GM12878 (cell line): ENCODE results near the gene DTWD2. TPM values are rescaled to one million over a fixed set of nuclear protein-coding genes. Genes with fewer than 3 reads are reported as not detected.
A peak's percentile ranks its signal among the peaks of the same experiment; 100 is the strongest.

Experiments
- ATF7 ChIP-seq: fragments of 450-650 bp; IDR thresholded peaks from 2 replicates; pipeline ENCODE4 v1.6.1; 2016; ENCODE audit warnings: low read depth, mild to moderate bottlenecking
- CBX5 ChIP-seq: sonication (generic); IDR thresholded peaks from 2 replicates; pipeline ENCODE4 v1.6.1; 2016; ENCODE audit warnings: low read depth, moderate library complexity, mild to moderate bottlenecking, inconsistent platforms
- CHD4 ChIP-seq: fragments of 200-600 bp; sonication (generic); IDR thresholded peaks from 2 replicates; pipeline ENCODE4 v1.6.1; 2016; ENCODE audit warnings: mild to moderate bottlenecking
- CREB1 ChIP-seq: IDR thresholded peaks from 2 replicates; pipeline ENCODE4 v1.6.1; 2012; ENCODE audit warnings: low read depth, mild to moderate bottlenecking, inconsistent platforms
- EED ChIP-seq: sonication (generic); IDR thresholded peaks from 2 replicates; pipeline ENCODE4 v1.6.1; 2016; ENCODE audit warnings: antibody characterized with exemption, low read depth
- GABPA ChIP-seq: IDR thresholded peaks from 2 replicates; pipeline ENCODE4 v1.6.1; 2014; ENCODE audit warnings: antibody characterized with exemption, low read depth, mild to moderate bottlenecking, inconsistent platforms
- IKZF2 ChIP-seq, 2 experiments: fragments of 450-650 bp; IDR thresholded peaks; 2 replicates each; pipeline ENCODE4 v1.6.1; 2017; ENCODE audit warnings: mild to moderate bottlenecking in 2 of 2, moderate library complexity in 2 of 2
- IRF5 ChIP-seq: fragments of 450-650 bp; IDR thresholded peaks from 2 replicates; pipeline ENCODE4 v1.6.1; 2017; ENCODE audit warnings: borderline replicate concordance
- JUNB ChIP-seq: IDR thresholded peaks from 2 replicates; pipeline ENCODE4 v1.6.1; 2016; ENCODE audit warnings: antibody characterized with exemption, mild to moderate bottlenecking
- KLF5 ChIP-seq: fragments of 450-650 bp; IDR thresholded peaks from 2 replicates; pipeline ENCODE4 v1.6.1; 2014; ENCODE audit warnings: mild to moderate bottlenecking; ENCODE audit not compliant: partially characterized antibody
- MAX ChIP-seq: IDR thresholded peaks from 2 replicates; pipeline ENCODE4 v1.6.1; 2012; ENCODE audit warnings: low read depth, low read length, improper control_type of control experiment
- MEF2B ChIP-seq: fragments of 450-650 bp; IDR thresholded peaks from 2 replicates; pipeline ENCODE4 v1.6.1; 2018; ENCODE audit warnings: mild to moderate bottlenecking, moderate library complexity; ENCODE audit not compliant: partially characterized antibody, poor library complexity, severe bottlenecking
- MTA2 ChIP-seq: fragments of 450-650 bp; IDR thresholded peaks from 2 replicates; pipeline ENCODE4 v1.6.1; 2016; ENCODE audit warnings: low read depth, mild to moderate bottlenecking, moderate library complexity
- NR2C1 ChIP-seq: fragments of 450-650 bp; IDR thresholded peaks from 2 replicates; pipeline ENCODE4 v1.6.1; 2017; ENCODE audit warnings: antibody characterized with exemption, mild to moderate bottlenecking, moderate library complexity
- PAX5 ChIP-seq: IDR thresholded peaks from 2 replicates; pipeline ENCODE4 v1.6.1; 2011; ENCODE audit warnings: low read depth, low read length, borderline replicate concordance
- RUNX3 ChIP-seq: IDR thresholded peaks from 2 replicates; pipeline ENCODE4 v1.6.1; 2012; ENCODE audit warnings: low read length, inconsistent platforms
- STAT3 ChIP-seq: IDR thresholded peaks from 2 replicates; pipeline ENCODE4 v1.6.1; 2011; ENCODE audit warnings: low read depth, low read length, improper control_type of control experiment
- YBX1 ChIP-seq: fragments of 450-650 bp; IDR thresholded peaks from 2 replicates; pipeline ENCODE4 v1.6.1; 2016; ENCODE audit warnings: antibody characterized with exemption
- ZBTB40 ChIP-seq: fragments of 450-650 bp; IDR thresholded peaks from 2 replicates; pipeline ENCODE4 v1.6.1; 2016; ENCODE audit warnings: mild to moderate bottlenecking, moderate library complexity, borderline replicate concordance
- ZNF24 ChIP-seq: fragments of 450-650 bp; IDR thresholded peaks from 2 replicates; pipeline ENCODE4 v1.6.1; 2017; ENCODE audit warnings: antibody characterized with exemption, mild to moderate bottlenecking
- ZNF687 ChIP-seq: fragments of 450-650 bp; IDR thresholded peaks from 2 replicates; pipeline ENCODE4 v1.6.1; 2017; ENCODE audit warnings: mild to moderate bottlenecking, moderate library complexity
- polyA plus RNA-seq, 11 experiments: library from polyadenylated mRNA; depleted of rRNA in 4 of 11; unstranded in 6 of 11; stranded (reverse) in 5 of 11; fragments of >200 nt; fragmentation: Nextera tagmentation in 4 of 11; fragmentation: Illumina TruSeq in 1 of 11; extraction: Ambion mirVana in 4 of 11; extraction: Trizol in 1 of 11; gene quantifications; 1 replicate in 1 of 11; 2 replicates in 10 of 11; pipeline versions ENCODE4 v1.2.1 to v1.2.3, GENCODE V29; 2011 to 2016; ENCODE audit warnings: inconsistent platforms in 2 of 11, missing spikeins in 2 of 11, low read depth in 1 of 11
- total RNA-seq, 4 experiments: library from RNA; depleted of rRNA in 3 of 4; stranded (reverse); fragments of >200 nt in 3 of 4; fragmentation: Illumina TruSeq in 1 of 4; extraction: Trizol in 1 of 4; gene quantifications; 2 replicates each; pipeline versions ENCODE4 v1.2.1 to v1.2.3, GENCODE V29; 2013 to 2021

Gene DTWD2
- total and polyA plus RNA-seq, 10 of the 15 experiments (the other 5 are each of a cell fraction or from before 2014, with no cell fraction given) = 0.93 to 8.4 (median 5.1) TPM

- TF ChIP-seq ZNF687 = peak; percentile 94
- TF ChIP-seq STAT3 = 0 out of 2 replicates have a peak, but pooled peaks have one; percentile 29
- peak; percentile 85 for TF ChIP-seq MEF2B
- TF ChIP-seq CREB1 = peak; percentile 48; the same call in 1 of the 2 replicates
- peak; percentile 86 for TF ChIP-seq CBX5
- TF ChIP-seq RUNX3 = peak; percentile 89
- peak; percentile 25; the same call in 1 of the 2 replicates for TF ChIP-seq ZBTB40
- peak; percentile 55 for TF ChIP-seq ATF7
- no peak for TF ChIP-seq NR2C1
- TF ChIP-seq JUNB = peak; percentile 70
- TF ChIP-seq IKZF2 (IDR thresholded peaks at IDR 0.05) = peak; percentile 37 to 44; a peak in 1 of 4 replicates
- 0 out of 2 replicates have a peak, but pooled peaks have one; percentile 53 for TF ChIP-seq MAX
- peak; percentile 65 for TF ChIP-seq MTA2
- TF ChIP-seq GABPA = peak; percentile 61
- no peak for TF ChIP-seq YBX1
- no peak for TF ChIP-seq PAX5
- no peak for TF ChIP-seq KLF5
- no peak for TF ChIP-seq CHD4
- TF ChIP-seq EED = no peak
- no peak for TF ChIP-seq IRF5
- 0 out of 2 replicates have a peak, but pooled peaks have one; percentile 40 for TF ChIP-seq ZNF24
Measured at GRCh38 chr5:119031011-119031886, 42.9 kb upstream of the DTWD2 start (continued).
